ENCODE measurements around the gene ARHGAP23. TPM values are rescaled to one million over a fixed set of nuclear protein-coding genes. Genes with fewer than 3 reads are reported as not detected.
A peak's percentile ranks its signal among the peaks of the same experiment; 100 is the strongest.
"Not testable (repeated sequence)": the region's sequence is repeated elsewhere in the genome, so short reads cannot be mapped to it uniquely, and the experiment has no call there.

Gene ARHGAP23
- total RNA-seq, 1 experiment from 2014 or later: 140 TPM

GRCh38 chr17:38469875-38470274 is 41.6 kb downstream of the ARHGAP23 start:
- no peak for TF ChIP-seq CTCF (IDR thresholded peaks at IDR 0.05; ENCODE audit: unreplicated experiment)
- H3K9me3 Mint-ChIP-seq (ENCODE audit: low read depth, unreplicated experiment): peaks cover 4% of the 10 kb centered on the region
- no peak overlapping the region for H3K27ac Mint-ChIP-seq (ENCODE audit: unreplicated experiment)
- no peak for DNase-seq
- H3K4me3 Mint-ChIP-seq (ENCODE audit: low read depth, unreplicated experiment): no peak overlapping the region
- intact Hi-C loops (cut with micrococcal nuclease; ENCODE audit: unreplicated experiment): no loop called here
- CTCF ChIA-PET: no interaction called here
- BruUV-seq (replicated peaks): no TSS peak
- peaks cover 14% of the 10 kb centered on the region for H3K27me3 Mint-ChIP-seq (ENCODE audit: unreplicated experiment)
- peaks cover 25% of the 10 kb centered on the region for H3K36me3 Mint-ChIP-seq (ENCODE audit: insufficient read depth, unreplicated experiment)
- peaks cover 36% of the 10 kb centered on the region for H3K4me1 Mint-ChIP-seq (ENCODE audit: low read depth, unreplicated experiment)

GRCh38 chr17:38471253-38471652 is 43.0 kb downstream of the ARHGAP23 start:
- H3K4me1 Mint-ChIP-seq (ENCODE audit: low read depth, unreplicated experiment): peaks cover 36% of the 10 kb centered on the region
- H3K9me3 Mint-ChIP-seq (ENCODE audit: low read depth, unreplicated experiment); DNase-seq; H3K27ac Mint-ChIP-seq (ENCODE audit: unreplicated experiment); H3K4me3 Mint-ChIP-seq (ENCODE audit: low read depth, unreplicated experiment); intact Hi-C loops (cut with micrococcal nuclease; ENCODE audit: unreplicated experiment); BruUV-seq (replicated peaks): not testable (repeated sequence)
- peaks cover 30% of the 10 kb centered on the region for H3K36me3 Mint-ChIP-seq (ENCODE audit: insufficient read depth, unreplicated experiment)
- H3K27me3 Mint-ChIP-seq (ENCODE audit: unreplicated experiment): peaks cover 14% of the 10 kb centered on the region
- CTCF ChIA-PET: interaction anchor here (0.7 to 0.8 kb wide), 4 partner anchors 16 to 1877 kb away, joined by 3 to 10 read pairs (median 3); no protein-coding TSS in a partner anchor

- DNase-seq: peak; percentile 72
- H3K27ac Mint-ChIP-seq (ENCODE audit: unreplicated experiment); H3K27me3 Mint-ChIP-seq (ENCODE audit: unreplicated experiment); H3K9me3 Mint-ChIP-seq (ENCODE audit: low read depth, unreplicated experiment); BruUV-seq (replicated peaks); H3K4me3 Mint-ChIP-seq (ENCODE audit: low read depth, unreplicated experiment): not testable (repeated sequence)
- intact Hi-C loops (cut with micrococcal nuclease; ENCODE audit: unreplicated experiment): loop anchor here (1.0 kb wide), 1 partner anchor 30 kb away; no protein-coding TSS in a partner anchor
- peak; percentile 55 for TF ChIP-seq CTCF (IDR thresholded peaks at IDR 0.05; ENCODE audit: unreplicated experiment)
- peaks cover 33% of the 10 kb centered on the region for H3K36me3 Mint-ChIP-seq (ENCODE audit: insufficient read depth, unreplicated experiment)
- peaks cover 23% of the 10 kb centered on the region for H3K4me1 Mint-ChIP-seq (ENCODE audit: low read depth, unreplicated experiment)
- CTCF ChIA-PET: interaction anchor here (0.9 to 1.2 kb wide), 3 partner anchors 31 to 123 kb away, joined by 3 read pairs; partner anchors contain the start of gene SOCS7
These were observed 46.4 kb downstream of the ARHGAP23 start for GRCh38 chr17:38474666-38475065.

GRCh38 chr17:38476549-38476948 is 48.3 kb downstream of the ARHGAP23 start:
- no TSS peak for BruUV-seq (replicated peaks)
- Mint-ChIP-seq H3K27ac (ENCODE audit: unreplicated experiment) (no peak overlapping the region), H3K4me1 (ENCODE audit: low read depth, unreplicated experiment) (peaks cover 11% of the 10 kb centered on the region), H3K36me3 (ENCODE audit: insufficient read depth, unreplicated experiment) (peaks cover 28% of the 10 kb centered on the region), H3K9me3 (ENCODE audit: low read depth, unreplicated experiment) (no peaks in the 10 kb centered on the region), H3K4me3 (ENCODE audit: low read depth, unreplicated experiment) (no peak overlapping the region), H3K27me3 (ENCODE audit: unreplicated experiment) (no peaks in the 10 kb centered on the region)
- no peak for TF ChIP-seq CTCF (IDR thresholded peaks at IDR 0.05; ENCODE audit: unreplicated experiment)
- DNase-seq: no peak
- CTCF ChIA-PET: interaction anchor here (0.8 kb wide), 1 partner anchor 127 kb away, joined by 4 read pairs; no protein-coding TSS in a partner anchor
- intact Hi-C loops (cut with micrococcal nuclease; ENCODE audit: unreplicated experiment): no loop called here

GRCh38 chr17:38477417-38477816 is 49.2 kb downstream of the ARHGAP23 start:
- H3K27me3 Mint-ChIP-seq (ENCODE audit: unreplicated experiment); H3K4me1 Mint-ChIP-seq (ENCODE audit: low read depth, unreplicated experiment); intact Hi-C loops (cut with micrococcal nuclease; ENCODE audit: unreplicated experiment); CTCF ChIA-PET; H3K9me3 Mint-ChIP-seq (ENCODE audit: low read depth, unreplicated experiment); DNase-seq; H3K4me3 Mint-ChIP-seq (ENCODE audit: low read depth, unreplicated experiment); BruUV-seq (replicated peaks); H3K27ac Mint-ChIP-seq (ENCODE audit: unreplicated experiment): not testable (repeated sequence)
- peaks cover 24% of the 10 kb centered on the region for H3K36me3 Mint-ChIP-seq (ENCODE audit: insufficient read depth, unreplicated experiment)

GRCh38 chr17:38477951-38478350 is 49.7 kb downstream of the ARHGAP23 start:
- H3K27ac Mint-ChIP-seq (ENCODE audit: unreplicated experiment); H3K4me1 Mint-ChIP-seq (ENCODE audit: low read depth, unreplicated experiment); H3K4me3 Mint-ChIP-seq (ENCODE audit: low read depth, unreplicated experiment); H3K27me3 Mint-ChIP-seq (ENCODE audit: unreplicated experiment); BruUV-seq (replicated peaks); H3K9me3 Mint-ChIP-seq (ENCODE audit: low read depth, unreplicated experiment); DNase-seq; intact Hi-C loops (cut with micrococcal nuclease; ENCODE audit: unreplicated experiment): not testable (repeated sequence)
- CTCF ChIA-PET: interaction anchor here (0.7 kb wide), 1 partner anchor 593 kb away, joined by 3 read pairs; no protein-coding TSS in a partner anchor
- H3K36me3 Mint-ChIP-seq (ENCODE audit: insufficient read depth, unreplicated experiment): peaks cover 24% of the 10 kb centered on the region

GRCh38 chr17:38478667-38479066 is 50.4 kb downstream of the ARHGAP23 start:
- H3K4me1 Mint-ChIP-seq (ENCODE audit: low read depth, unreplicated experiment): peaks cover 14% of the 10 kb centered on the region
- H3K36me3 Mint-ChIP-seq (ENCODE audit: insufficient read depth, unreplicated experiment): peaks cover 22% of the 10 kb centered on the region
- H3K9me3 Mint-ChIP-seq (ENCODE audit: low read depth, unreplicated experiment); BruUV-seq (replicated peaks); DNase-seq; intact Hi-C loops (cut with micrococcal nuclease; ENCODE audit: unreplicated experiment); H3K27ac Mint-ChIP-seq (ENCODE audit: unreplicated experiment); H3K27me3 Mint-ChIP-seq (ENCODE audit: unreplicated experiment); H3K4me3 Mint-ChIP-seq (ENCODE audit: low read depth, unreplicated experiment): not testable (repeated sequence)
- CTCF ChIA-PET: interaction anchor here (0.7 kb wide), 2 partner anchors 128 to 593 kb away, joined by 3 read pairs; no protein-coding TSS in a partner anchor

Data from Calu3 (cell line).